ENCODE results near the gene BTF3.

BTF3 gene

GRCh38 chr5:73525606-73526203, 27.5 kb downstream of the BTF3 start:
- no peak for DNase-seq (ENCODE audit: low spot score)

- DNase-seq (ENCODE audit: low spot score): no peak
Measured at GRCh38 chr5:73528248-73528647, 30.0 kb downstream of the BTF3 start.

- no peak for DNase-seq (ENCODE audit: low spot score)
Measured at GRCh38 chr5:73529081-73529480, 30.8 kb downstream of the BTF3 start.

- no peak for DNase-seq (ENCODE audit: low spot score)
Measured at GRCh38 chr5:73531356-73531755, 33.1 kb downstream of the BTF3 start.

- no peak for DNase-seq (ENCODE audit: low spot score)
Measured at GRCh38 chr5:73532195-73532594, 34.0 kb downstream of the BTF3 start.

- no peak for DNase-seq (ENCODE audit: low spot score)
Measured at GRCh38 chr5:73534011-73534644, 35.9 kb downstream of the BTF3 start.

GRCh38 chr5:73534971-73535370, 36.7 kb downstream of the BTF3 start:
- no peak for DNase-seq (ENCODE audit: low spot score)

GRCh38 chr5:73539730-73540129, 41.5 kb downstream of the BTF3 start:
- DNase-seq (ENCODE audit: low spot score): no peak

- DNase-seq (ENCODE audit: low spot score): no peak
Measured at GRCh38 chr5:73540192-73540591, 42.0 kb downstream of the BTF3 start.

GRCh38 chr5:73542020-73542419, 43.8 kb downstream of the BTF3 start:
- no peak for DNase-seq (ENCODE audit: low spot score)

GRCh38 chr5:73544429-73545402, 46.5 kb downstream of the BTF3 start:
- no peak for DNase-seq (ENCODE audit: low spot score)

- DNase-seq (ENCODE audit: low spot score): no peak
Measured at GRCh38 chr5:73545403-73545779, 47.1 kb downstream of the BTF3 start.

- DNase-seq (ENCODE audit: low spot score): no peak
Measured at GRCh38 chr5:73550016-73550415, 51.8 kb downstream of the BTF3 start.

- DNase-seq (ENCODE audit: low spot score): no peak
Measured at GRCh38 chr5:73552642-73553041, 54.4 kb downstream of the BTF3 start.
